ENCODE measurements around the gene BCOR.

- no peak; the same call in 1 of the 2 replicates for TF ChIP-seq CTCF (conservative IDR thresholded peaks at IDR 0.05; ENCODE audit: low read length)
- TF ChIP-seq EZH2phosphoT487 (IDR thresholded peaks at IDR 0.05; ENCODE audit: borderline replicate concordance, low read depth, low read length), result no peak
These were observed 92.9 kb downstream of the BCOR start for GRCh38 chrX:40004921-40005291.
